HepG2 (cell line): ENCODE measurements around the gene DRAXIN. TPM values are rescaled to one million over a fixed set of nuclear protein-coding genes. Genes with fewer than 3 reads are reported as not detected.
A peak's percentile ranks its signal among the peaks of the same experiment; 100 is the strongest.

Source experiments
- ADNP ChIP-seq: sonication (generic); formaldehyde crosslinking; IDR thresholded peaks from 2 replicates; pipeline ENCODE4 v1.4.0; 2020; ENCODE audit warnings: missing genetic modification reagents
- ATAD3A ChIP-seq: sonication (generic); formaldehyde crosslinking; IDR thresholded peaks from 2 replicates; pipeline ENCODE4 v1.4.0; 2020; ENCODE audit warnings: missing genetic modification reagents
- ATF1 ChIP-seq: IDR thresholded peaks from 2 replicates; pipeline ENCODE4 v1.6.1; 2016; ENCODE audit warnings: mild to moderate bottlenecking, control low read depth
- CBFB ChIP-seq: sonication (generic); formaldehyde crosslinking; IDR thresholded peaks from 2 replicates; pipeline ENCODE4 v1.4.0; 2020; ENCODE audit warnings: missing genetic modification reagents
- CHCHD3 ChIP-seq: sonication (generic); formaldehyde crosslinking; IDR thresholded peaks from 2 replicates; pipeline ENCODE4 v1.8.0; 2022; ENCODE audit warnings: mild to moderate bottlenecking, missing genetic modification reagents, moderate library complexity
- FOXA3 ChIP-seq: IDR thresholded peaks from 2 replicates; pipeline ENCODE4 v1.6.1; 2016; ENCODE audit warnings: missing genetic modification reagents, missing compliant biosample characterization
- ISL2 ChIP-seq: sonication (generic); formaldehyde crosslinking; IDR thresholded peaks from 2 replicates; pipeline ENCODE4 v1.5.0; 2020; ENCODE audit warnings: missing genetic modification reagents
- JUN ChIP-seq: sonication (generic); formaldehyde crosslinking; IDR thresholded peaks from 2 replicates; pipeline ENCODE4 v1.4.0; 2020; ENCODE audit warnings: mild to moderate bottlenecking, missing genetic modification reagents
- KLF9 ChIP-seq: IDR thresholded peaks from 2 replicates; pipeline ENCODE4 v1.6.1; 2016; ENCODE audit warnings: low read depth
- NFKB2 ChIP-seq: sonication (generic); formaldehyde crosslinking; IDR thresholded peaks from 2 replicates; pipeline ENCODE4 v1.4.0; 2020; ENCODE audit warnings: missing genetic modification reagents, borderline replicate concordance
- NR2F6 ChIP-seq, 2 experiments: IDR thresholded peaks; 2 replicates each; pipeline ENCODE4 v1.6.1; 2016; ENCODE audit warnings: antibody characterized with exemption in 1 of 2, mild to moderate bottlenecking in 1 of 2
- POLR2G ChIP-seq: fragments of 200-400 bp; formaldehyde crosslinking; IDR thresholded peaks from 2 replicates; pipeline ENCODE4 v1.6.1; 2018; ENCODE audit warnings: mild to moderate bottlenecking, low read depth, low read length, moderate library complexity
- RBFOX2 ChIP-seq: fragments of 200-400 bp; formaldehyde crosslinking; IDR thresholded peaks from 2 replicates; pipeline ENCODE4 v1.6.1; 2017; ENCODE audit warnings: low read depth, mild to moderate bottlenecking, low read length
- REPIN1 ChIP-seq: sonication (generic); formaldehyde crosslinking; IDR thresholded peaks from 2 replicates; pipeline ENCODE4 v1.8.0; 2022; ENCODE audit warnings: missing genetic modification reagents, low read depth, mild to moderate bottlenecking, borderline replicate concordance
- SALL2 ChIP-seq: sonication (generic); formaldehyde crosslinking; IDR thresholded peaks from 2 replicates; pipeline ENCODE4 v1.8.1; 2023; ENCODE audit warnings: mild to moderate bottlenecking, missing genetic modification reagents, inconsistent platforms
- SKI ChIP-seq: fragments of 450-650 bp; IDR thresholded peaks from one replicate; pipeline ENCODE4 v1.6.1; 2018; ENCODE audit warnings: mild to moderate bottlenecking; ENCODE audit not compliant: partially characterized antibody
- THAP11 ChIP-seq: IDR thresholded peaks from 2 replicates; pipeline ENCODE4 v1.6.1; 2016; ENCODE audit warnings: missing biosample characterization, missing genetic modification reagents
- ZEB1 ChIP-seq: IDR thresholded peaks from 2 replicates; pipeline ENCODE4 v1.6.1; 2012; ENCODE audit warnings: mild to moderate bottlenecking, low read depth, inconsistent platforms; ENCODE audit not compliant: insufficient replicate concordance
- ZFP36L1 ChIP-seq: sonication (generic); formaldehyde crosslinking; IDR thresholded peaks from 2 replicates; pipeline ENCODE4 v1.8.0; 2022; ENCODE audit warnings: mild to moderate bottlenecking, missing genetic modification reagents, moderate library complexity
- ZNF263 ChIP-seq: sonication (generic); formaldehyde crosslinking; IDR thresholded peaks from 2 replicates; pipeline ENCODE4 v1.4.0; 2020; ENCODE audit warnings: missing genetic modification reagents
- ZNF317 ChIP-seq: sonication (generic); formaldehyde crosslinking; IDR thresholded peaks from 2 replicates; pipeline ENCODE4 v1.5.0; 2020; ENCODE audit warnings: mild to moderate bottlenecking, missing genetic modification reagents
- ZNF460 ChIP-seq: sonication (generic); formaldehyde crosslinking; IDR thresholded peaks from 2 replicates; pipeline ENCODE4 v1.5.1; 2020; ENCODE audit warnings: missing genetic modification reagents, mild to moderate bottlenecking, borderline replicate concordance
- ZNF605 ChIP-seq: sonication (generic); formaldehyde crosslinking; IDR thresholded peaks from 2 replicates; pipeline ENCODE4 v1.8.0; 2022; ENCODE audit warnings: mild to moderate bottlenecking, missing genetic modification reagents
- ZNF614 ChIP-seq: IDR thresholded peaks from 2 replicates; pipeline ENCODE4 v1.6.1; 2018; ENCODE audit warnings: missing biosample characterization, missing genetic modification reagents, inconsistent platforms, borderline replicate concordance
- ZNF619 ChIP-seq: sonication (generic); formaldehyde crosslinking; IDR thresholded peaks from 2 replicates; pipeline ENCODE4 v1.4.0; 2020; ENCODE audit warnings: mild to moderate bottlenecking, missing genetic modification reagents
- ZNF644 ChIP-seq: IDR thresholded peaks from 2 replicates; pipeline ENCODE4 v1.6.1; 2016; ENCODE audit warnings: low read depth
- polyA plus RNA-seq, 8 experiments: library from polyadenylated mRNA; depleted of rRNA in 3 of 8; stranded (reverse) in 7 of 8; unstranded in 1 of 8; fragments of >200 nt; fragmentation: Illumina TruSeq in 4 of 8; extraction: Trizol in 4 of 8; gene quantifications; 2 replicates each; pipeline versions ENCODE4 v1.2.1 to v1.2.3, GENCODE V29; 2011 to 2016; ENCODE audit warnings: low read depth in 4 of 8, missing spikeins in 1 of 8, mixed read lengths in 1 of 8; ENCODE audit not compliant: insufficient read depth in 1 of 8
- total RNA-seq, 5 experiments: library from RNA; depleted of rRNA; stranded (reverse); fragments of >200 nt; fragmentation: Illumina TruSeq; extraction: Trizol; gene quantifications; 2 replicates each; pipeline ENCODE4 v1.2.3, GENCODE V29; 2016; ENCODE audit warnings: low read depth in 1 of 5
- TF ChIP-seq, protein P1 (sequence below): sonication (generic); formaldehyde crosslinking; conservative IDR thresholded peaks from 2 replicates; pipeline ENCODE4 v1.8.0; 2022; ENCODE audit warnings: mild to moderate bottlenecking, moderate library complexity, missing genetic modification reagents
- TF ChIP-seq, protein P2 (sequence below): sonication (generic); formaldehyde crosslinking; IDR thresholded peaks from 2 replicates; pipeline ENCODE4 v1.4.0; 2020; ENCODE audit warnings: missing genetic modification reagents, borderline replicate concordance

Gene DRAXIN
- total and polyA plus RNA-seq, 2 of the 13 experiments (the other 11 are each of a cell fraction or from before 2014, with no cell fraction given): 0.02 TPM; not detected in 1

DNA sequence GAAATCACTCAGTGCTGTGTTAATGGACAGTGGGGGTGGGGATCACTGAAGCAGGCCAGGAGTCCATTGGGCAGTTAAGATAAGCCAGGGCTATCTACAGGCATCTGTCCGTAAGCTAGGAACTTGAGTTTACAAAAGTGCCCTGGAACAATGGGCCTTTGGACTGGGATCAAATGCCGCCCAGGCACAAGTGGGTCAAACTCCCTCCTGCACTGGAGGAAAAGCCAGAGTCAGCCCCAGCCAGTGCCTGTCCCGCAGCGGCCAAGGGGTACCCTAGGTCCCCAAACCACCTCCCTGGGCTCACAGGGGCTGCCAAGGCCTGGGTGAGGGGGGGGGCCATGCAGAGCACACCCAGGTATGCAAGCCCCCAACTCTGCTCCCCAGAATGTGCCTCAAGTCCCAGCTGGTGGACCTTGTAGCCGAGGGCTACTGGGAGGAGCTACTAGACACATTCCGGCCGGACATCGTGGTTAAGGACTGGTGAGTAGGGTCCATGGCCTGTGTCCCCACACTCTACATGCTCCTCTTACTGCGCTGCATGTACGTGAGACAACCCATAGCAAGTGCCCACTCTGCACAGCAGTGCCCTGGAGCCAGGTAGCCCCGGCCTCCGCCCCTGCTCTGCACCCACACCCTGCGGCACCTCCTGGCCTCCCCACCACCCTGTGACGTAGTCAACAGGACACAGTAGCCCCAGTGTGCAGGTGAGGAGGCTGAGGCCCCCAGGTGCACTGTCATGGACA lies 19.8 kb upstream of the DRAXIN start (continued):
- TF ChIP-seq REPIN1 (CRISPR knock-in tag) (peak; percentile 71), SKI (peak; percentile 27), ZNF263 (CRISPR knock-in tag) (peak; percentile 42; the same call in 1 of the 2 replicates), ADNP (no peak), FOXA3 (CRISPR knock-in tag) (peak; percentile 37; the same call in 1 of the 2 replicates), RBFOX2 (peak; percentile 65), ZNF644 (CRISPR knock-in tag) (0 out of 2 replicates have a peak, but pooled peaks have one; percentile 14), ATAD3A (CRISPR knock-in tag) (no peak), ZNF619 (CRISPR knock-in tag) (0 out of 2 replicates have a peak, but pooled peaks have one; percentile 52), CHCHD3 (CRISPR knock-in tag) (no peak), NFKB2 (CRISPR knock-in tag) (peak; percentile 69; the same call in 1 of the 2 replicates), ZEB1 (peak; percentile 12), KLF9 (CRISPR knock-in tag) (no peak), ZNF605 (CRISPR knock-in tag) (0 out of 2 replicates have a peak, but pooled peaks have one; percentile 23), ZNF614 (CRISPR knock-in tag) (0 out of 2 replicates have a peak, but pooled peaks have one; percentile 33), POLR2G (peak; percentile 65), ZNF317 (CRISPR knock-in tag) (0 out of 2 replicates have a peak, but pooled peaks have one; percentile 59), NR2F6 (IDR thresholded peaks at IDR 0.05) (peak; percentile 65; the same call in 1 of the 2 replicates), NR2F6 (CRISPR knock-in tag; IDR thresholded peaks at IDR 0.05) (peak; percentile 36; the same call in 1 of the 2 replicates), CBFB (CRISPR knock-in tag) (0 out of 2 replicates have a peak, but pooled peaks have one; percentile 54), SALL2 (CRISPR knock-in tag) (no peak), ZFP36L1 (CRISPR knock-in tag) (peak; percentile 49; the same call in 1 of the 2 replicates), ZNF460 (CRISPR knock-in tag) (no peak; the same call in 1 of the 2 replicates), ISL2 (CRISPR knock-in tag) (peak; percentile 70), ATF1 (CRISPR knock-in tag) (no peak), THAP11 (peak; percentile 38; the same call in 1 of the 2 replicates), JUN (0 out of 2 replicates have a peak, but pooled peaks have one; percentile 13)
- TF ChIP-seq, protein P1, sequence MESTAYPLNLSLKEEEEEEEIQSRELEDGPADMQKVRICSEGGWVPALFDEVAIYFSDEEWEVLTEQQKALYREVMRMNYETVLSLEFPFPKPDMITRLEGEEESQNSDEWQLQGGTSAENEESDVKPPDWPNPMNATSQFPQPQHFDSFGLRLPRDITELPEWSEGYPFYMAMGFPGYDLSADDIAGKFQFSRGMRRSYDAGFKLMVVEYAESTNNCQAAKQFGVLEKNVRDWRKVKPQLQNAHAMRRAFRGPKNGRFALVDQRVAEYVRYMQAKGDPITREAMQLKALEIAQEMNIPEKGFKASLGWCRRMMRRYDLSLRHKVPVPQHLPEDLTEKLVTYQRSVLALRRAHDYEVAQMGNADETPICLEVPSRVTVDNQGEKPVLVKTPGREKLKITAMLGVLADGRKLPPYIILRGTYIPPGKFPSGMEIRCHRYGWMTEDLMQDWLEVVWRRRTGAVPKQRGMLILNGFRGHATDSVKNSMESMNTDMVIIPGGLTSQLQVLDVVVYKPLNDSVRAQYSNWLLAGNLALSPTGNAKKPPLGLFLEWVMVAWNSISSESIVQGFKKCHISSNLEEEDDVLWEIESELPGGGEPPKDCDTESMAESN (CRISPR knock-in tag): 0 out of 2 replicates have a peak, but pooled peaks have one; percentile 57
- TF ChIP-seq, protein P2, sequence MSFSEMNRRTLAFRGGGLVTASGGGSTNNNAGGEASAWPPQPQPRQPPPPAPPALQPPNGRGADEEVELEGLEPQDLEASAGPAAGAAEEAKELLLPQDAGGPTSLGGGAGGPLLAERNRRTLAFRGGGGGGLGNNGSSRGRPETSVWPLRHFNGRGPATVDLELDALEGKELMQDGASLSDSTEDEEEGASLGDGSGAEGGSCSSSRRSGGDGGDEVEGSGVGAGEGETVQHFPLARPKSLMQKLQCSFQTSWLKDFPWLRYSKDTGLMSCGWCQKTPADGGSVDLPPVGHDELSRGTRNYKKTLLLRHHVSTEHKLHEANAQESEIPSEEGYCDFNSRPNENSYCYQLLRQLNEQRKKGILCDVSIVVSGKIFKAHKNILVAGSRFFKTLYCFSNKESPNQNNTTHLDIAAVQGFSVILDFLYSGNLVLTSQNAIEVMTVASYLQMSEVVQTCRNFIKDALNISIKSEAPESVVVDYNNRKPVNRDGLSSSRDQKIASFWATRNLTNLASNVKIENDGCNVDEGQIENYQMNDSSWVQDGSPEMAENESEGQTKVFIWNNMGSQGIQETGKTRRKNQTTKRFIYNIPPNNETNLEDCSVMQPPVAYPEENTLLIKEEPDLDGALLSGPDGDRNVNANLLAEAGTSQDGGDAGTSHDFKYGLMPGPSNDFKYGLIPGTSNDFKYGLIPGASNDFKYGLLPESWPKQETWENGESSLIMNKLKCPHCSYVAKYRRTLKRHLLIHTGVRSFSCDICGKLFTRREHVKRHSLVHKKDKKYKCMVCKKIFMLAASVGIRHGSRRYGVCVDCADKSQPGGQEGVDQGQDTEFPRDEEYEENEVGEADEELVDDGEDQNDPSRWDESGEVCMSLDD (CRISPR knock-in tag): peak; percentile 37; the same call in 1 of the 2 replicates
